Keratinocyte (primary cell): Measurements from ENCODE around the gene NDRG3.

Source experiments
- EZH2 ChIP-seq: IDR thresholded peaks from one replicate; pipeline ENCODE4 v1.6.1; 2012; ENCODE audit warnings: inconsistent platforms, mild to moderate bottlenecking, low read length, moderate library complexity
- TF ChIP-seq, protein P1 (sequence below), 3 experiments: IDR thresholded peaks in 1 of 3; conservative IDR thresholded peaks in 1 of 3; optimal IDR thresholded peaks in 1 of 3; 2 replicates in 2 of 3; 3 replicates in 1 of 3; pipeline versions ENCODE3 to v1.5.1; 2011; ENCODE audit warnings: low read length in 3 of 3, mild to moderate bottlenecking in 3 of 3, moderate library complexity in 2 of 3, control low read depth in 1 of 3, inconsistent platforms in 1 of 3; ENCODE audit not compliant: insufficient read depth in 2 of 3; ENCODE audit errors: extremely low read depth in 1 of 3

DNA sequence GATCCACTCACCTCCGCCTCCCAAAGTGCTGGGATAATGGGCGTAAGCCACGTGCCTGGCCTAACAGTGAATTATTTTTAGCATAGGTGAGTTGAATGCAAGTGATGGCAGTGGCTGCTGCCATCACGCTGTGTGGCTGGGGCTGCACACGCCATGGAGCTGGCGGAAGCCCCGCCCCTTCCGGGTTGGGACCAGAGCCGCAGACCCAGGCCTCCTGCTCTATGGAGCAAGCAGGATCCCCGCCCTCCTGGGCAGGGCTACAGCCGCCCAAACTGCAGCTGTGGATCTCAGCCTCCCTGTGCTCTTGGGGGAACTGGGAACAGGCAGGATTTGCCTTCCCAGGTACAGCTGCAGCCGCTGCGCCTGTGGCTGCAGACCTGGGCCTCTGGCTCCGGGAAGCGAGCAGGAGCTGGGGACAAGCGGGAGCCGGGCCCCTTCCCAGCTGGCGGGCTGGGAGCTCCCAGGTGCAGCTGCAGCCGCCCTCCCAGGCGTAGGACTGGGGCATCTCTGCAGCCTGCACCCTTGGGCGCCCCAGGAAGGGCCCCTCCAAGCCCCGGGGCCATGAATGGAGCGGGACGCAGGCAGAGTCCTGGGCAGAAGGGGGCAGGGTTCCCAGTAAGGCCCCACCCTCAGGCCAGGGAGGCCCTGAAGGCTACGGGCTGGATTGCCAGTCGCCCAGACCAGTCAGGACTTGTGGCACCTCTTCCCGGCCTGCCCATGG is 69.0 kb downstream of the NDRG3 start:
- TF ChIP-seq, protein P1, sequence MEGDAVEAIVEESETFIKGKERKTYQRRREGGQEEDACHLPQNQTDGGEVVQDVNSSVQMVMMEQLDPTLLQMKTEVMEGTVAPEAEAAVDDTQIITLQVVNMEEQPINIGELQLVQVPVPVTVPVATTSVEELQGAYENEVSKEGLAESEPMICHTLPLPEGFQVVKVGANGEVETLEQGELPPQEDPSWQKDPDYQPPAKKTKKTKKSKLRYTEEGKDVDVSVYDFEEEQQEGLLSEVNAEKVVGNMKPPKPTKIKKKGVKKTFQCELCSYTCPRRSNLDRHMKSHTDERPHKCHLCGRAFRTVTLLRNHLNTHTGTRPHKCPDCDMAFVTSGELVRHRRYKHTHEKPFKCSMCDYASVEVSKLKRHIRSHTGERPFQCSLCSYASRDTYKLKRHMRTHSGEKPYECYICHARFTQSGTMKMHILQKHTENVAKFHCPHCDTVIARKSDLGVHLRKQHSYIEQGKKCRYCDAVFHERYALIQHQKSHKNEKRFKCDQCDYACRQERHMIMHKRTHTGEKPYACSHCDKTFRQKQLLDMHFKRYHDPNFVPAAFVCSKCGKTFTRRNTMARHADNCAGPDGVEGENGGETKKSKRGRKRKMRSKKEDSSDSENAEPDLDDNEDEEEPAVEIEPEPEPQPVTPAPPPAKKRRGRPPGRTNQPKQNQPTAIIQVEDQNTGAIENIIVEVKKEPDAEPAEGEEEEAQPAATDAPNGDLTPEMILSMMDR (optimal IDR thresholded peaks at IDR 0.05 in 1 of 3, IDR thresholded peaks at IDR 0.05 in 1 of 3, conservative IDR thresholded peaks at IDR 0.05 in 1 of 3; ENCODE audit: extremely low read depth in 1 of 3, insufficient read depth in 2 of 3, low read length in 3 of 3), result no peak
- TF ChIP-seq EZH2, result no peak
